ENCODE results near the gene BCKDK.
"Not testable (repeated sequence)": the region's sequence is repeated elsewhere in the genome, so short reads cannot be mapped to it uniquely, and the experiment has no call there.

Gene BCKDK

GRCh38 chr16:31094424-31095120 lies 13.6 kb upstream of the BCKDK start, which contains the start of gene VKORC1:
TSS of gene VKORC1 (minus strand) at chr16:31094797. CDS start at chr16:31094729, 68 bp downstream.
- H3K4me3 ChIP-seq (IDR thresholded peaks at IDR 0.05; ENCODE audit: insufficient read depth, low read depth, low read length): no peak within 1 kb of the TSS
- no peaks in the 10 kb centered on the region for H3K36me3 ChIP-seq (ENCODE audit: insufficient read depth)
- H3K9ac ChIP-seq: peak within 1 kb of the TSS; percentile 70
- peaks cover 21% of the 10 kb centered on the region for H3K4me1 ChIP-seq (ENCODE audit: low read depth, poor library complexity, severe bottlenecking)
- H3K79me2 ChIP-seq (ENCODE audit: insufficient read depth, low read depth): peaks cover 21% of the 10 kb centered on the region; the same call in 1 of the 2 replicates
- TF ChIP-seq, protein P1, sequence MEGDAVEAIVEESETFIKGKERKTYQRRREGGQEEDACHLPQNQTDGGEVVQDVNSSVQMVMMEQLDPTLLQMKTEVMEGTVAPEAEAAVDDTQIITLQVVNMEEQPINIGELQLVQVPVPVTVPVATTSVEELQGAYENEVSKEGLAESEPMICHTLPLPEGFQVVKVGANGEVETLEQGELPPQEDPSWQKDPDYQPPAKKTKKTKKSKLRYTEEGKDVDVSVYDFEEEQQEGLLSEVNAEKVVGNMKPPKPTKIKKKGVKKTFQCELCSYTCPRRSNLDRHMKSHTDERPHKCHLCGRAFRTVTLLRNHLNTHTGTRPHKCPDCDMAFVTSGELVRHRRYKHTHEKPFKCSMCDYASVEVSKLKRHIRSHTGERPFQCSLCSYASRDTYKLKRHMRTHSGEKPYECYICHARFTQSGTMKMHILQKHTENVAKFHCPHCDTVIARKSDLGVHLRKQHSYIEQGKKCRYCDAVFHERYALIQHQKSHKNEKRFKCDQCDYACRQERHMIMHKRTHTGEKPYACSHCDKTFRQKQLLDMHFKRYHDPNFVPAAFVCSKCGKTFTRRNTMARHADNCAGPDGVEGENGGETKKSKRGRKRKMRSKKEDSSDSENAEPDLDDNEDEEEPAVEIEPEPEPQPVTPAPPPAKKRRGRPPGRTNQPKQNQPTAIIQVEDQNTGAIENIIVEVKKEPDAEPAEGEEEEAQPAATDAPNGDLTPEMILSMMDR (conservative IDR thresholded peaks at IDR 0.05; ENCODE audit: low read depth, low read length): no peak
- H2AFZ ChIP-seq (ENCODE audit: low read depth): peak within 1 kb of the TSS; percentile 85
- no peaks in the 10 kb centered on the region for H3K27me3 ChIP-seq (ENCODE audit: insufficient read depth, low read depth)
- peak within 1 kb of the TSS; percentile 45 for H3K27ac ChIP-seq
- H4K20me1 ChIP-seq (ENCODE audit: insufficient read depth): no peaks in the 10 kb centered on the region
- H3K4me2 ChIP-seq: peak within 1 kb of the TSS; percentile 88

- Histone ChIP-seq H3K27me3 (ENCODE audit: insufficient read depth, low read depth) (no peaks in the 10 kb centered on the region), H4K20me1 (ENCODE audit: insufficient read depth) (no peaks in the 10 kb centered on the region), H3K27ac (no peak overlapping the region), H3K79me2 (ENCODE audit: insufficient read depth, low read depth) (no peaks in the 10 kb centered on the region), H2AFZ (ENCODE audit: low read depth) (no peak overlapping the region), H3K4me2 (no peak overlapping the region), H3K4me3 (IDR thresholded peaks at IDR 0.05; ENCODE audit: insufficient read depth, low read depth, low read length) (no peak overlapping the region), H3K4me1 (ENCODE audit: low read depth, poor library complexity, severe bottlenecking) (peaks cover 14% of the 10 kb centered on the region), H3K36me3 (ENCODE audit: insufficient read depth) (no peaks in the 10 kb centered on the region), H3K9ac (no peak overlapping the region)
- TF ChIP-seq, protein P1 (conservative IDR thresholded peaks at IDR 0.05; ENCODE audit: low read depth, low read length): no peak
Measured at GRCh38 chr16:31099860-31100638, 8.1 kb upstream of the BCKDK start.

GRCh38 chr16:31100876-31101641 lies 7.1 kb upstream of the BCKDK start:
- not testable (repeated sequence) for H3K4me2 ChIP-seq; H2AFZ ChIP-seq (ENCODE audit: low read depth); H3K27ac ChIP-seq; H3K4me3 ChIP-seq (IDR thresholded peaks at IDR 0.05; ENCODE audit: insufficient read depth, low read depth, low read length); H3K4me1 ChIP-seq (ENCODE audit: low read depth, poor library complexity, severe bottlenecking); H3K79me2 ChIP-seq (ENCODE audit: insufficient read depth, low read depth); H3K9ac ChIP-seq; H4K20me1 ChIP-seq (ENCODE audit: insufficient read depth); H3K27me3 ChIP-seq (ENCODE audit: insufficient read depth, low read depth); H3K36me3 ChIP-seq (ENCODE audit: insufficient read depth)

DNA sequence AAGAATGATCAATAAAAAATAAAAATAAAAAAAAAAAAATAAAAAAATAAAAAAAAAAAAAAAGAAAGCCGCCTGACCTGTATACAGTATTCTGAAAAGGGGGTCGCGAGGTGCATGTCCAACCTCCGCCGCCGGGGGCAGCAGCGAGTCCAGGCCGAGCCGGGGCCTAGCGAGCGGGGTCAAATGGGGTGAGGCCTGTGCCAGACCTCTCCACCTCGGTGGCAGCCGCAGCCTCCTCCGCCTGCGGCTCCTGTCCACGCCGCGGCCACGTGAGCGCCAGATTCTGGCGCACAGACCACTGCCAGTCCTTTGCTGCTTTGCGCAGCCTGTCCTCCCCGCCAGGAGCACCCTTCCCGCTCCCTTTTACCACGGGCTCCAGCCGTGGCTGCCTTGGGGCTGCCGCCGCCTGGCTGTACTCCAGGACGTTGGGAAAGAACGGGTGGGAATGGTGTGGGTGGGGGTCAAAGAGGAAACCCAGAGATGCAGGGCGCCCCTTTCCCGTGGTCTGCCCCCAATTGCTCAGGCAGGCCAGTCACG lies 2.4 kb upstream of the BCKDK start:
- H3K79me2 ChIP-seq (ENCODE audit: insufficient read depth, low read depth): peaks cover 14% of the 10 kb centered on the region; the same call in 1 of the 2 replicates
- H3K4me2 ChIP-seq: no peak overlapping the region
- no peak overlapping the region for H3K4me3 ChIP-seq (IDR thresholded peaks at IDR 0.05; ENCODE audit: insufficient read depth, low read depth, low read length)
- H3K4me1 ChIP-seq (ENCODE audit: low read depth, poor library complexity, severe bottlenecking): peaks cover 21% of the 10 kb centered on the region
- no peak overlapping the region for H2AFZ ChIP-seq (ENCODE audit: low read depth)
- no peaks in the 10 kb centered on the region for H4K20me1 ChIP-seq (ENCODE audit: insufficient read depth)
- no peak overlapping the region for H3K9ac ChIP-seq
- no peak overlapping the region for H3K27ac ChIP-seq
- no peaks in the 10 kb centered on the region for H3K36me3 ChIP-seq (ENCODE audit: insufficient read depth)
- TF ChIP-seq, protein P1 (conservative IDR thresholded peaks at IDR 0.05; ENCODE audit: low read depth, low read length): peak; percentile 68
- H3K27me3 ChIP-seq (ENCODE audit: insufficient read depth, low read depth): no peaks in the 10 kb centered on the region

Measured in KMS-11 (cell line).